WTC11 (cell line): ENCODE measurements around the gene BANF2. TPM values are rescaled to one million over a fixed set of nuclear protein-coding genes. Genes with fewer than 3 reads are reported as not detected.

Experiments
- ATAC-seq: fragments of 200-7000 bp; cut with Tn5 transposase; 2 replicates; pipeline ENCODE4 v1.10.0; 2021; ENCODE audit warnings: mild to moderate bottlenecking, moderate library complexity
- CTCF ChIA-PET: fragments of 300-600 bp; sonication (Branson Sonifier 250); formaldehyde crosslinking; loops from one replicate; lab custom pipeline; 2021; ENCODE audit warnings: antibody characterized with exemption; lab: Charles Lee
- POLR2A ChIA-PET: fragments of 350-600 bp; sonication (Branson Sonifier 250); formaldehyde crosslinking; loops from one replicate; lab custom pipeline; 2021; ENCODE audit warnings: antibody characterized with exemption; lab: Charles Lee
- DNase-seq: peaks from one replicate; pipeline ENCODE4 v3.0.0; 2021; ENCODE audit warnings: low spot score
- H3K27ac Mint-ChIP-seq: 2 replicates; pipeline ENCODE4 v1.8.0; 2021; ENCODE audit warnings: mixed read lengths
- H3K27me3 Mint-ChIP-seq: 2 replicates; pipeline ENCODE4 v1.8.0; 2021; ENCODE audit warnings: low read depth, mild to moderate bottlenecking, moderate library complexity, mixed read lengths
- H3K36me3 Mint-ChIP-seq: 2 replicates; pipeline ENCODE4 v1.8.0; 2021; ENCODE audit warnings: mixed read lengths
- H3K4me1 Mint-ChIP-seq: 2 replicates; pipeline ENCODE4 v1.8.0; 2022; ENCODE audit warnings: mixed read lengths
- H3K4me3 Mint-ChIP-seq: 2 replicates; pipeline ENCODE4 v1.8.0; 2021; ENCODE audit warnings: mild to moderate bottlenecking, moderate library complexity, mixed read lengths
- H3K9me3 Mint-ChIP-seq: 2 replicates; pipeline ENCODE4 v1.8.0; 2021; ENCODE audit warnings: mixed read lengths
- ATF2 ChIP-seq: sonication (generic); formaldehyde crosslinking; IDR thresholded peaks from 2 replicates; pipeline ENCODE4 v1.8.1; 2022; ENCODE audit warnings: low read depth, missing genetic modification reagents, borderline replicate concordance
- ATF6 ChIP-seq: sonication (generic); formaldehyde crosslinking; IDR thresholded peaks from 2 replicates; pipeline ENCODE4 v1.8.1; 2023; ENCODE audit warnings: mild to moderate bottlenecking, missing genetic modification reagents
- CREB1 ChIP-seq: sonication (generic); formaldehyde crosslinking; IDR thresholded peaks from 2 replicates; pipeline ENCODE4 v1.8.0; 2023; ENCODE audit warnings: mild to moderate bottlenecking, missing genetic modification reagents
- CREM ChIP-seq: sonication (generic); formaldehyde crosslinking; IDR thresholded peaks from 2 replicates; pipeline ENCODE4 v1.8.1; 2022; ENCODE audit warnings: mild to moderate bottlenecking, missing genetic modification reagents, moderate library complexity
- EMX1 ChIP-seq: fragments of 250-450 bp; sonication (Bioruptor Pico); IDR thresholded peaks from 2 replicates; pipeline ENCODE4 v1.8.0; 2021; ENCODE audit warnings: mild to moderate bottlenecking
- ETV6 ChIP-seq: sonication (generic); formaldehyde crosslinking; IDR thresholded peaks from 2 replicates; pipeline ENCODE4 v1.8.1; 2022; ENCODE audit warnings: mild to moderate bottlenecking, missing genetic modification reagents
- FOXP1 ChIP-seq: sonication (generic); formaldehyde crosslinking; IDR thresholded peaks from 2 replicates; pipeline ENCODE4 v1.8.0; 2022; ENCODE audit warnings: missing genetic modification reagents, mild to moderate bottlenecking, moderate library complexity, borderline replicate concordance
- GTF2I ChIP-seq: fragments of 250-450 bp; sonication (Bioruptor Pico); conservative IDR thresholded peaks from 2 replicates; pipeline ENCODE4 v1.4.0; 2021; ENCODE audit warnings: mild to moderate bottlenecking
- IRF1 ChIP-seq: sonication (generic); formaldehyde crosslinking; IDR thresholded peaks from 2 replicates; pipeline ENCODE4 v1.8.0; 2023; ENCODE audit warnings: missing genetic modification reagents
- JAZF1 ChIP-seq: fragments of 250-450 bp; sonication (Bioruptor Pico); IDR thresholded peaks from 2 replicates; pipeline ENCODE4 v1.9.0; 2021; ENCODE audit warnings: moderate library complexity, mild to moderate bottlenecking, inconsistent platforms
- MXD4 ChIP-seq: fragments of 250-450 bp; sonication (Bioruptor Pico); IDR thresholded peaks from 2 replicates; pipeline ENCODE4 v1.8.0; 2021; ENCODE audit warnings: mild to moderate bottlenecking, moderate library complexity, borderline replicate concordance
- NFATC4 ChIP-seq: fragments of 250-450 bp; sonication (Bioruptor Pico); IDR thresholded peaks from 2 replicates; pipeline ENCODE4 v1.9.0; 2021; ENCODE audit warnings: mild to moderate bottlenecking
- SMAD4 ChIP-seq: sonication (generic); formaldehyde crosslinking; IDR thresholded peaks from 2 replicates; pipeline ENCODE4 v1.8.0; 2022; ENCODE audit warnings: mild to moderate bottlenecking, missing genetic modification reagents
- SOX15 ChIP-seq: fragments of 250-450 bp; sonication (Bioruptor Pico); IDR thresholded peaks from 2 replicates; pipeline ENCODE4 v1.9.0; 2021; ENCODE audit warnings: mild to moderate bottlenecking
- SP1 ChIP-seq: sonication (generic); formaldehyde crosslinking; conservative IDR thresholded peaks from 2 replicates; pipeline ENCODE4 v1.8.1; 2022; ENCODE audit warnings: missing genetic modification reagents
- total RNA-seq: library from RNA; stranded (reverse); gene quantifications from 3 replicates; pipeline ENCODE4 v1.2.3, GENCODE V29; 2021
- TF ChIP-seq, protein P1 (sequence below): fragments of 250-450 bp; sonication (Bioruptor Pico); IDR thresholded peaks from 2 replicates; pipeline ENCODE4 v1.8.0; 2021; ENCODE audit warnings: mild to moderate bottlenecking
- TF ChIP-seq, protein P2 (sequence below): fragments of 250-450 bp; sonication (Bioruptor Pico); IDR thresholded peaks from 2 replicates; pipeline ENCODE4 v1.9.0; 2021; ENCODE audit warnings: mild to moderate bottlenecking
- TF ChIP-seq, protein P3 (sequence below): sonication (generic); formaldehyde crosslinking; IDR thresholded peaks from 2 replicates; pipeline ENCODE4 v1.8.0; 2023; ENCODE audit warnings: mild to moderate bottlenecking, missing genetic modification reagents

BANF2 gene
- total RNA-seq, 1 experiment from 2014 or later = not detected

- TF ChIP-seq CREB1 (CRISPR knock-in tag) (no peak), ATF2 (CRISPR knock-in tag) (no peak), EMX1 (no peak), ATF6 (CRISPR knock-in tag) (no peak), MXD4 (CRISPR knock-in tag) (no peak)
- TF ChIP-seq, protein P1, sequence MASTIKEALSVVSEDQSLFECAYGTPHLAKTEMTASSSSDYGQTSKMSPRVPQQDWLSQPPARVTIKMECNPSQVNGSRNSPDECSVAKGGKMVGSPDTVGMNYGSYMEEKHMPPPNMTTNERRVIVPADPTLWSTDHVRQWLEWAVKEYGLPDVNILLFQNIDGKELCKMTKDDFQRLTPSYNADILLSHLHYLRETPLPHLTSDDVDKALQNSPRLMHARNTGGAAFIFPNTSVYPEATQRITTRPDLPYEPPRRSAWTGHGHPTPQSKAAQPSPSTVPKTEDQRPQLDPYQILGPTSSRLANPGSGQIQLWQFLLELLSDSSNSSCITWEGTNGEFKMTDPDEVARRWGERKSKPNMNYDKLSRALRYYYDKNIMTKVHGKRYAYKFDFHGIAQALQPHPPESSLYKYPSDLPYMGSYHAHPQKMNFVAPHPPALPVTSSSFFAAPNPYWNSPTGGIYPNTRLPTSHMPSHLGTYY = no peak
- H3K27me3 Mint-ChIP-seq = no peaks in the 10 kb centered on the region
- no peak for ATAC-seq
- H3K36me3 Mint-ChIP-seq = peaks cover 19% of the 10 kb centered on the region
- DNase-seq = no peak
- H3K4me1 Mint-ChIP-seq = peaks cover 70% of the 10 kb centered on the region
- H3K27ac Mint-ChIP-seq = peak overlapping the region; percentile 62; the same call in 1 of the 2 replicates
- CTCF ChIA-PET = interaction anchor here (3.7 kb wide), 1 partner anchor 18 kb away, joined by 21 read pairs; the partner anchor contains the start of gene RRBP1
- peaks cover 8% of the 10 kb centered on the region for H3K9me3 Mint-ChIP-seq
- POLR2A ChIA-PET = no interaction called here
- no peak overlapping the region for H3K4me3 Mint-ChIP-seq
Measured at GRCh38 chr20:17664025-17664633, 35.6 kb upstream of the BANF2 start.

DNA sequence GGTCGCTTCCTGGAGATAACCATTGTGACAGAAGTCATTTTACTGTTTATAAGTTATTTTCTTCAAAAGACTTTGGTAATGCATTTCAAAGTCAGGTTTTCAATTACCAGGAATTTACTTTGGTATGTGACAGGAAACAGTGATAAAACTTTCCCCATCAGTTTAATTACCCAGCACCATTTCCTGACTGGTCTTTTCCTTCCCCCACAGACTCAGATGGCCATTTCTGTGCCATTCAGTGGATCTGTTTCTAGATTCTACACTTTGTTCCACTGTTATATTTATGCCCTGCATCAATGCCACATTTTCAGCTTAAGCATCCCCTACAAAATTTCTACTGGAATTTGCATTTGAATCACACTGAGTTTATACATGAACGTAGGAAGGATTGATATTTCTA lies 34.0 kb upstream of the BANF2 start:
- Mint-ChIP-seq H3K4me1 (peaks cover 81% of the 10 kb centered on the region), H3K9me3 (peaks cover under 1% of the 10 kb centered on the region; the same call in 1 of the 2 replicates), H3K27me3 (no peaks in the 10 kb centered on the region), H3K4me3 (no peak overlapping the region), H3K36me3 (peaks cover 6% of the 10 kb centered on the region), H3K27ac (no peak overlapping the region)
- ATAC-seq (no peak), DNase-seq (no peak)
- POLR2A ChIA-PET = interaction anchor here (1.1 kb wide), 1 partner anchor 17 kb away, joined by 3 read pairs; no protein-coding TSS in a partner anchor
- CTCF ChIA-PET = interaction anchor here (1.6 to 3.7 kb wide), 5 partner anchors 11 to 273 kb away, joined by 3 to 21 read pairs (median 10); partner anchors contain the start of gene RRBP1
- TF ChIP-seq, protein P2, sequence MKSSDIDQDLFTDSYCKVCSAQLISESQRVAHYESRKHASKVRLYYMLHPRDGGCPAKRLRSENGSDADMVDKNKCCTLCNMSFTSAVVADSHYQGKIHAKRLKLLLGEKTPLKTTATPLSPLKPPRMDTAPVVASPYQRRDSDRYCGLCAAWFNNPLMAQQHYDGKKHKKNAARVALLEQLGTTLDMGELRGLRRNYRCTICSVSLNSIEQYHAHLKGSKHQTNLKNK (CRISPR knock-in tag) = no peak
- TF ChIP-seq CREM (CRISPR knock-in tag) (no peak), JAZF1 (no peak), SP1 (no peak), SOX15 (no peak), FOXP1 (CRISPR knock-in tag) (no peak), SMAD4 (CRISPR knock-in tag) (no peak), IRF1 (no peak), NFATC4 (CRISPR knock-in tag) (no peak), ATF6 (CRISPR knock-in tag) (no peak), ATF2 (CRISPR knock-in tag) (no peak), ETV6 (no peak), GTF2I (CRISPR knock-in tag) (no peak)
- TF ChIP-seq, protein P1 = no peak
- TF ChIP-seq, protein P3, sequence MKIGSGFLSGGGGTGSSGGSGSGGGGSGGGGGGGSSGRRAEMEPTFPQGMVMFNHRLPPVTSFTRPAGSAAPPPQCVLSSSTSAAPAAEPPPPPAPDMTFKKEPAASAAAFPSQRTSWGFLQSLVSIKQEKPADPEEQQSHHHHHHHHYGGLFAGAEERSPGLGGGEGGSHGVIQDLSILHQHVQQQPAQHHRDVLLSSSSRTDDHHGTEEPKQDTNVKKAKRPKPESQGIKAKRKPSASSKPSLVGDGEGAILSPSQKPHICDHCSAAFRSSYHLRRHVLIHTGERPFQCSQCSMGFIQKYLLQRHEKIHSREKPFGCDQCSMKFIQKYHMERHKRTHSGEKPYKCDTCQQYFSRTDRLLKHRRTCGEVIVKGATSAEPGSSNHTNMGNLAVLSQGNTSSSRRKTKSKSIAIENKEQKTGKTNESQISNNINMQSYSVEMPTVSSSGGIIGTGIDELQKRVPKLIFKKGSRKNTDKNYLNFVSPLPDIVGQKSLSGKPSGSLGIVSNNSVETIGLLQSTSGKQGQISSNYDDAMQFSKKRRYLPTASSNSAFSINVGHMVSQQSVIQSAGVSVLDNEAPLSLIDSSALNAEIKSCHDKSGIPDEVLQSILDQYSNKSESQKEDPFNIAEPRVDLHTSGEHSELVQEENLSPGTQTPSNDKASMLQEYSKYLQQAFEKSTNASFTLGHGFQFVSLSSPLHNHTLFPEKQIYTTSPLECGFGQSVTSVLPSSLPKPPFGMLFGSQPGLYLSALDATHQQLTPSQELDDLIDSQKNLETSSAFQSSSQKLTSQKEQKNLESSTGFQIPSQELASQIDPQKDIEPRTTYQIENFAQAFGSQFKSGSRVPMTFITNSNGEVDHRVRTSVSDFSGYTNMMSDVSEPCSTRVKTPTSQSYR (CRISPR knock-in tag) = no peak
